ENCODE results near the gene LTF.

- TF ChIP-seq REST (IDR thresholded peaks at IDR 0.05; ENCODE audit: insufficient replicate concordance, low read depth): no peak
- no peak for TF ChIP-seq CTCF (IDR thresholded peaks at IDR 0.05; ENCODE audit: insufficient read depth, low read length)
- TF ChIP-seq POLR2AphosphoS5 (IDR thresholded peaks at IDR 0.05; ENCODE audit: low read depth): no peak
- TF ChIP-seq GABPA (IDR thresholded peaks at IDR 0.05; ENCODE audit: low read depth): no peak
- TF ChIP-seq SPI1 (IDR thresholded peaks at IDR 0.05; ENCODE audit: borderline replicate concordance, low read depth): no peak
Observed at GRCh38 chr3:46466871-46467403, 2.2 kb upstream of the LTF start.

Measured in HL-60 (cell line).